GM21576 (cell line): ENCODE results near the gene ZNF618.

Source experiments
- ATAC-seq: cut with Tn5 transposase; IDR thresholded peaks from one replicate; pipeline ENCODE4 v1.9.1; 2021; ENCODE audit warnings: mild to moderate bottlenecking, moderate library complexity; ENCODE audit not compliant: unreplicated experiment

Gene ZNF618

GRCh38 chr9:113998525-113999255 is 122.6 kb downstream of the ZNF618 start:
- no peak for ATAC-seq

DNA sequence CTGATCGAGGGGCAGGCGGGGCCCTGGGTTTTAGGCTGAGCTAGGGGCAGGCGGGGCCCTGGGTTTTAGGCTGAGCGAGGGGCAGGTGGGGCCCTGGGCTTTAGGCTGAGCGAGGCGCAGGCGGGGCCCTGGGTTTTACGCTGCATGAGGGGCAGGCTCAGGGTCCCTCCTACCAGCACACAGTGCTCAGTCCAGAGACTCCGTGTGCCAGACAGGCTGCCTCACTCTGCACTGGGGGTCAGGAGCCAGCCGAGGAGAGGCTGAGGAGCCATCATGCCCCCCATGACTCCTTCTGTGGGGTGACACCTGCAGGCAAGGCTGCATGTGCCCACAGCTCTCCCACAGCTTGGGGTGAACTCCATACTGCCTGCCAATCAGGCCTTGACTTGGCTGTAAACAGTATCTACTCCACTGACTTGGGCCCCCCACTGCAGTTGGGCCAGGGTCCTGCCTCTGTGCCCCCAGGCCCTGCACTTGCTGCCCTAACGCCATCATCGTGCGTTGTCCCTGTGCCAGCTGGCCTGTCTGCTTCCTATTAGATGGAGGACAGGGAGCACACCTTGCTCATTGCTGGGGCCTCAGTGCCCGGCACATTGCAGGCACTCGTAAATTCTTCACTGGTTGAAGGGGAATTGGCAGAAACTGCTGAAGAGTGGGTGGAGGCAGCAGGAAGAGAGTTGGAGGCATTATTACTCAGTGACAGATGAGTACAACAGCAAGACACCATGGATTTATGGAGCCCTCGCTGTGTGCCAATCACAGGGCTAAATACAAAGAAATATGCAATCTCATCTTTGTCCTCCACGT is 123.3 kb downstream of the ZNF618 start:
- ATAC-seq, result no peak

DNA sequence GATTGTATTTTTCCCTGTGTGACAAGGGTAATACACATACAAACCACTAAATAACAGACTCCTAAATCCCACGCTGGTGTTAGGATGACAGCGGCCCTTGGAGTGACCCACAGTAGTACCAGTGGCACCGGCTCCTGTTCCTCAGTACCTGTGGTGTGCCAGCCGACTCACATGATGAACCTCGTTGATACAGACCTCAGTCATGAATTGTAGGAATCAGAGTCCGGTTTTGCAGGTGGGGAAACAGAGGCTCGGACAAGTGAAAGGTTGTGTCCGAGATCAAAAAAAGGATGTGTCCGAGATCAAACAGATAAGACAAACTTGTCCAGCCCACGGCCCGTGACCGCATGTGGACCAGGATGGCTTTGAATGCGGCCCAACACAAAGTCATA is 124.0 kb downstream of the ZNF618 start:
- ATAC-seq, result no peak

- no peak for ATAC-seq
These were observed 124.7 kb downstream of the ZNF618 start for GRCh38 chr9:114000671-114001409.

DNA sequence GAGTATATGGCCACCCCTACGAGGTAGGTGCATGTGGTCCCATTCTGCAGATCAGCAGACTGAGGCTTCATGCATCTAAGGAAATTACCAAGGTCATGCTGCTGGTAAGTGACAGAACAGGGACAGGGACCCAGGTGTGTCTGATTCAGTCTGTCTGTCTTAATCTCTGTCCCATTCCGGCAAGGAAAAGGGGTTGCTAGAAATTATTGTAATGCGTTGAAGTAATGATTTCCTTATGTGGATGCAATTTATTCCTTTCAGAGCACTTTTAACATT is 125.2 kb downstream of the ZNF618 start:
- ATAC-seq, result no peak

GRCh38 chr9:114001794-114002261 is 125.7 kb downstream of the ZNF618 start:
- no peak for ATAC-seq

DNA sequence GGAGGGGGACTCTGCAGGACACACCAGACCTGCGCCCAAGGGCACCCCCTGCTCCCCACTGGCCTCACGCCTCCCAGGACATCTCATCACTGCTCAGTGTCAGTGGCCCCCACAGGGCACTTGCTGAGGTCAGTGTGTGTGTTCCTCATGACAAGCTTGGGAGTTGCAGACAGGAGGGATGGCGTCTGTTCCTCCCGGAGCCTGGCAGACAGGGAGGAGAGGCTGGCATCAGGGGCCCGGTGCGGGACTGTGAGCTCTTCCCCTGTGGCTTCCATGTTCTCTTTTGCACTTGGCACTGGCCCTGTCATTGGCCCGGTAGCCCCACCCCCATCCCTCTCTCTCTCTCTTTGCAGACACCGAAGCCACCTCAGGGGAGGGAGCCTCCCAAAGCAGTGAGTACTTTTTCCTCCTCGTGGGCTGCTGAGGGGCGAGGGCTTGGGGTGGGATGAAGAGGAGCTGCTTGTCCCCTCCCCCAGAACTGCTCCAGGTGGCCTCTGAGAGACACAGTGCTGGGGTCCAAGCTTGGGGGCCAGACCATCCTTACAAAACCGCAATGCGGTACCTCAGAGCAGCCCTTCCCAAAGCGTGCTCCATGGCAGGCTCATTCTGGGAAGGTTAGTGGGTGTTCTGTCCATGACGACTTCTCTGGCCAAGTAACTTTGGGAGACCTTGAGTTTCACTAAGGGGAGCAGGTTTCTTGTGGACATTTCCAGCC is 126.3 kb downstream of the ZNF618 start:
- ATAC-seq, result no peak

- no peak for ATAC-seq
These were observed 126.9 kb downstream of the ZNF618 start for GRCh38 chr9:114002986-114003350.

DNA sequence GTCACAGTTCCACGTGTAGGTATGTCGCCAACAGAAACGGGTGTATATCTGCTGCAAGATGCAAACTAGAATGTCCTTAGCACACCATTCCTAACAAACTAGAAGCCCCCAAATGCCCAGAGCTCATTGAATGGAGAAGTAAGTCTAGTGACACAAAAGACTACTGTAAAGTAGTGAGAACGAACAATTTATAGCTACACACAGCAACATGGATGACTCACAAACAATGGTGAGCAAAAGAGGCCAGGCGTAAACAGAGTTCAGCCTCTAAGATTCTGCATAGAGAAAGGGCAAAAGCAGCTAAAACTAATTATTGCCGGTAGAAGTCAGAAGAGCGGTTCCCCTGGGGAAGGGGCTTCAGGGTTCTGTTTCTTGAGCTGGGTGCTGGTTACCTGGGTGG is 127.2 kb downstream of the ZNF618 start:
- ATAC-seq, result no peak

GRCh38 chr9:114003758-114004157 is 127.6 kb downstream of the ZNF618 start:
- no peak for ATAC-seq

DNA sequence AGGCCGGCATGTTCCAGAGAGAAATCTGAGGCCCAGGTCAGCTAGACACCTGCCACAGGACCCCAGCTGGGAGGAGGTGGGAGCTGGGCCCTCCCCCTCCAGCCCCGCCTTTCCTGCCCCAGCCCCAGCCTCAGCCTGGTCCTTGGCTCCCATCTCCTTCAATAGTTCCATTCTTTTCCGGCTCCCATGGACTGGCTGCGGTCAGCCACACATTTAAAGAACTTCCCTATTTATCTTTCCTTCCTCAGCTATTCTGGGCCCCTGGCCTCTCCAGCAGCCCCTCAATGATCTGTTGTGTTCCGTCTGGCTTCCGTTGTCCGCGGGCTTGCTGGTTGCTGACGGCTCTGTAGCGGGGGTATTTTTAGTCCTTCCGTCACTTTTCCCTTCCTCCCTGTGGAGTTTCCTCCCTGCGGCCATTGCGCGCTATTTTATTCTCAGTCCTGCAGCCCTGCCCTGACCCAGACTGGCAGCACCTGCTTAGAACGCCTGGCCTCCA is 128.2 kb downstream of the ZNF618 start:
- ATAC-seq, result no peak

- no peak for ATAC-seq
These were observed 129.5 kb downstream of the ZNF618 start for GRCh38 chr9:114005371-114006154.

DNA sequence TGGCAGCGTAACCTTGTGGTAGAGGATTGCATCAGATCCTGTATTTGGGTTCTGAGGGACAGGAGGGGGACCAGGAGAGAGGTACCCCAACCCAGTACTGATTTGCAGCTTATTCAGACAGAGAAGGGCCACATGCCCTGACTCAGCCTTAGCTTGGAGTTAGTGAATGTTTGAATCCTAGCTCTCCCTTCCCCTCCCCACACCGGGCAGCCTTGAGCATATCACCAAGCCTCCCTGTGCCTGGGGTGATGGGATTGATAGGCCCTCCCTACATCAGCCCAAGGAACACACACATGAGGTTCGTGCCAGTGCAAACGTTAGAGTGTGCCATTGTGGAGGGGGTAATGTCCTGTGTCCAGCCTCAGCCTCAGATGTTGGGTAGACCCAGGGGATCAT is 130.0 kb downstream of the ZNF618 start:
- no peak for ATAC-seq

GRCh38 chr9:114006931-114007691 is 131.0 kb downstream of the ZNF618 start:
- ATAC-seq, result no peak

- ATAC-seq, result no peak
These were observed 132.0 kb downstream of the ZNF618 start for GRCh38 chr9:114007991-114008666.

DNA sequence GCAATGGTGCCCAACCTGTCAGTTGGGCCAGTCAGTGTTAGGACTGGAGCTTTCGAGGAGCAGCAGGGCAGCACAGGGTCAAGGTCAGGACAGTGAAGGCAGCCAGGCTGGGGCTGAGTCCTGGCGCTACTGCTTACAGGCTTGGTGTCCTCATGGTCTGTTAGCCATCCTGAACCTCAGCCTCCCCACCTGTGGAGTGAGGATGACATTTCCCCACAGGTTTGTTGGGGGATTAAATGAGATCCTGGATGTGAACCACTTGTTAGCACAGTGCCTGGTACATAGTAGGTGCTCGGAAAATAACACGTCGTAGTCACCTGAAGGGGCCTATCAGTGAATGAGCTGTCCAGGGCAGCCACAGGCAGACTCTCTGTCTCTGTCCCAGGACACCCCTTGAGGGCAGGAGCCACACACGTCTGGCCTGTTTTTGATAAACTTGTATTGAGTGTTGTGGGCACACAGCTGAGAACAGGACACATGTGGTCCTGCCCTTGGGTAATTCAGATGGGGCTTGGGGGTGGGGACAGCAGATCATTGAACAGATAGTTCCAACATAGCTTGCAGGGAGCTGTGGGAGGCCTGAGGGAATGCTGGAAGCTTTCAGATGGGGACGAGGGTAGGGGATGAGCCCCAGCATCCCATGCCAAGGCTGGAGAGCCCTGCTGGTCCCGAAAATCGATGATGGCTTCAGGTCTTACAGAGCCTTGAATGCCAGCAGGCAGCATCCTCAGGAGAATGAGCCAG is 132.7 kb downstream of the ZNF618 start:
- no peak for ATAC-seq

GRCh38 chr9:114011313-114011712 is 135.2 kb downstream of the ZNF618 start:
- no peak for ATAC-seq

GRCh38 chr9:114012126-114012525 is 136.0 kb downstream of the ZNF618 start:
- no peak for ATAC-seq
